Natural killer cell (primary cell): ENCODE measurements around the gene DERA. TPM values are rescaled to one million over a fixed set of nuclear protein-coding genes. Genes with fewer than 3 reads are reported as not detected.
"Not testable (repeated sequence)": the region's sequence is repeated elsewhere in the genome, so short reads cannot be mapped to it uniquely, and the experiment has no call there.

Experiments used
- ATAC-seq, 3 donors: fragments of 150-1000 bp in 2 of 3; fragments of 200-7000 bp in 1 of 3; cut with Tn5 transposase; 1 replicate in 1 of 3; 2 replicates in 2 of 3; pipeline ENCODE4 v1.10.0; 2021; ENCODE audit warnings: mild to moderate bottlenecking in 2 of 3, moderate library complexity in 2 of 3
- DNase-seq, 2 donors: peaks; one replicate each; pipeline versions ENCODE4 v3.0.0 to v3.0.0-alpha.2; 2013 to 2021; ENCODE audit warnings: mixed read lengths in 1 of 2
- H3K27ac ChIP-seq: one replicate; pipeline ENCODE4 v1.5.1; 2013; ENCODE audit warnings: mild to moderate bottlenecking, low read length
- H3K27me3 ChIP-seq: one replicate; pipeline ENCODE4 v1.6.1; 2013; ENCODE audit warnings: low read length; ENCODE audit not compliant: control insufficient read depth, insufficient read depth
- H3K36me3 ChIP-seq: one replicate; pipeline ENCODE4 v1.6.1; 2013; ENCODE audit warnings: low read length; ENCODE audit not compliant: control insufficient read depth, insufficient read depth
- H3K4me1 ChIP-seq: one replicate; pipeline ENCODE4 v1.6.1; 2013; ENCODE audit warnings: low read length; ENCODE audit not compliant: control insufficient read depth, insufficient read depth
- H3K4me3 ChIP-seq: one replicate; pipeline ENCODE4 v1.5.1; 2013; ENCODE audit warnings: low read length
- H3K9me3 ChIP-seq: one replicate; pipeline ENCODE4 v1.6.1; 2013; ENCODE audit warnings: low read length; ENCODE audit not compliant: control insufficient read depth, insufficient read depth
- H3K27ac Mint-ChIP-seq, 2 donors: one replicate each; pipeline ENCODE4 v1.8.0; 2022; ENCODE audit warnings: mild to moderate bottlenecking in 2 of 2, mixed read lengths in 2 of 2, moderate library complexity in 1 of 2
- H3K27me3 Mint-ChIP-seq, 2 donors: one replicate each; pipeline ENCODE4 v1.8.0; 2022; ENCODE audit warnings: low read depth in 2 of 2, mixed read lengths in 2 of 2
- H3K36me3 Mint-ChIP-seq: one replicate; pipeline ENCODE4 v1.8.0; 2022; ENCODE audit warnings: mixed read lengths
- H3K4me1 Mint-ChIP-seq, 2 donors: one replicate each; pipeline ENCODE4 v1.8.0; 2022; ENCODE audit warnings: mixed read lengths in 2 of 2
- H3K4me3 Mint-ChIP-seq: one replicate; pipeline ENCODE4 v1.8.0; 2022; ENCODE audit warnings: mild to moderate bottlenecking, moderate library complexity, mixed read lengths
- H3K9me3 Mint-ChIP-seq, 2 donors: one replicate each; pipeline ENCODE4 v1.8.0; 2022; ENCODE audit warnings: mixed read lengths in 2 of 2
- WGBS: methylation state at CpG from one replicate; pipeline ENCODE4 v1.1.7; 2013; ENCODE audit warnings: missing lambda C conversion rate; ENCODE audit not compliant: insufficient coverage; 5-methylcytosine and 5-hydroxymethylcytosine counted together
- intact Hi-C: fragments of 100-400 bp; cut with micrococcal nuclease; formaldehyde crosslinking; loops from one replicate; pipeline ENCODE4 v1.14.2; 2022
- total RNA-seq, 4 donors: library from RNA; stranded (reverse); fragments of 120-200 nt in 1 of 4; gene quantifications; one replicate each; pipeline versions ENCODE4 v1.2.3 to v1.2.4, GENCODE V29; 2013 to 2022
- TF ChIP-seq, protein P1 (sequence below): fragments of 200-600 bp; IDR thresholded peaks from one replicate; pipeline ENCODE4 v1.8.0; 2022; ENCODE audit warnings: antibody characterized with exemption

DERA gene
- total RNA-seq, 3 donors from 2014 or later (not counting 1 experiment from before 2014, with no cell fraction given): 15.6 to 22.1 (median 20.4) TPM

DNA sequence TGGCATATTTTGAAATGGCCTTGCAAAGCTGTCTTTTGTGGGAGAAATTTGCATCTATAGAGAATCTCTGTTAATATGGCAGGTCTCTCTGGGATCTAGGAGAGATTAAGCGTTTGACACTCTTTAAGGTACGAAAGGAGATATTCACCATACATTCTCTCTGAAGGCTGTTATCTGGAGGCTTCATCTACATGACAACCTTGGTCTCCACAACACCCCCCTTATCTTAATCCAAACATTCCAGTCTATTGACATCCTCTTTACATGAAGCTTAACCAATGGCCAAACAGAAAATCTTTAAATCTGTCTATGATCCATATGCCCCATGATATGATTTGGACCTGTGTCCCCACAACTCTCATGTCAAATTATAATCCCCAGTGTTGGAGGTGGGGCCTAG, 137.4 kb downstream of the DERA start:
- intact Hi-C loops: no loop called here
- Histone ChIP-seq H3K9me3 (peaks cover 14% of the 10 kb centered on the region), H3K4me3 (no peak overlapping the region), H3K27ac (no peak overlapping the region), H3K4me1 (no peaks in the 10 kb centered on the region), H3K27me3 (no peaks in the 10 kb centered on the region), H3K36me3 (no peaks in the 10 kb centered on the region)
- ATAC-seq (no peak), DNase-seq (no peak)
- TF ChIP-seq, protein P1, sequence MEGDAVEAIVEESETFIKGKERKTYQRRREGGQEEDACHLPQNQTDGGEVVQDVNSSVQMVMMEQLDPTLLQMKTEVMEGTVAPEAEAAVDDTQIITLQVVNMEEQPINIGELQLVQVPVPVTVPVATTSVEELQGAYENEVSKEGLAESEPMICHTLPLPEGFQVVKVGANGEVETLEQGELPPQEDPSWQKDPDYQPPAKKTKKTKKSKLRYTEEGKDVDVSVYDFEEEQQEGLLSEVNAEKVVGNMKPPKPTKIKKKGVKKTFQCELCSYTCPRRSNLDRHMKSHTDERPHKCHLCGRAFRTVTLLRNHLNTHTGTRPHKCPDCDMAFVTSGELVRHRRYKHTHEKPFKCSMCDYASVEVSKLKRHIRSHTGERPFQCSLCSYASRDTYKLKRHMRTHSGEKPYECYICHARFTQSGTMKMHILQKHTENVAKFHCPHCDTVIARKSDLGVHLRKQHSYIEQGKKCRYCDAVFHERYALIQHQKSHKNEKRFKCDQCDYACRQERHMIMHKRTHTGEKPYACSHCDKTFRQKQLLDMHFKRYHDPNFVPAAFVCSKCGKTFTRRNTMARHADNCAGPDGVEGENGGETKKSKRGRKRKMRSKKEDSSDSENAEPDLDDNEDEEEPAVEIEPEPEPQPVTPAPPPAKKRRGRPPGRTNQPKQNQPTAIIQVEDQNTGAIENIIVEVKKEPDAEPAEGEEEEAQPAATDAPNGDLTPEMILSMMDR: no peak
- no peak overlapping the region for H3K4me3 Mint-ChIP-seq
- peaks cover 13 to 26% of the 10 kb centered on the region in 2 donors for H3K9me3 Mint-ChIP-seq
- H3K4me1 Mint-ChIP-seq: no peaks in the 10 kb centered on the region
- no peaks in the 10 kb centered on the region for H3K27me3 Mint-ChIP-seq
- H3K36me3 Mint-ChIP-seq: peaks cover 30% of the 10 kb centered on the region
- 96% methylated on average over 2 of the region's 2 CpGs for WGBS
- no peak overlapping the region for H3K27ac Mint-ChIP-seq

DNA sequence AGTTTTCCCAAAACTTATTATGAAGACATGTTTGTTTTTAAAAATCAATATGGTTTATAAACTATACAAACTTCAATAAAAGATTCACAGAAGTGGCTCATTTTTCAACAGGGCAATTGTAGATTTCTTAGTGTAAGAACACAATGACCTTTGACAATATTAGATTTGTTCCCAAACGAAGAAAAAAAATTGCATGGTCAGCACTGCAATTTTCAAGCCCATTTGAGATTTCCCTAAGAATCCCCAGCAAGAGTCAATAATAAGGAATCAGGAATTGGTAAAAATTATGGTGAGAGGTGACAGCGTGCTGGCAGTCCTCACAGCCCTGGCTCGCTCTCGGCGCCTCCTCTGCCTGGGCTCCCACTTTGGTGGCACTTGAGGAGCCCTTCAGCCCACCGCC, 145.8 kb downstream of the DERA start:
- H3K4me1 ChIP-seq: no peaks in the 10 kb centered on the region
- no peak overlapping the region for H3K27ac Mint-ChIP-seq
- H3K4me3 ChIP-seq: no peak overlapping the region
- H3K9me3 Mint-ChIP-seq: peaks cover 15 to 21% of the 10 kb centered on the region in 2 donors
- H3K9me3 ChIP-seq: peaks cover 3% of the 10 kb centered on the region
- no peak overlapping the region for H3K4me3 Mint-ChIP-seq
- H3K4me1 Mint-ChIP-seq: no peaks in the 10 kb centered on the region
- peaks cover 13% of the 10 kb centered on the region for H3K36me3 Mint-ChIP-seq
- no peak overlapping the region for H3K27ac ChIP-seq
- no peaks in the 10 kb centered on the region for H3K27me3 Mint-ChIP-seq
- DNase-seq (no peak), ATAC-seq (no peak)
- H3K27me3 ChIP-seq: no peaks in the 10 kb centered on the region
- H3K36me3 ChIP-seq: no peaks in the 10 kb centered on the region
- intact Hi-C loops: no loop called here
- WGBS: 95% methylated on average over 6 of the region's 6 CpGs
- TF ChIP-seq, protein P1: no peak

DNA sequence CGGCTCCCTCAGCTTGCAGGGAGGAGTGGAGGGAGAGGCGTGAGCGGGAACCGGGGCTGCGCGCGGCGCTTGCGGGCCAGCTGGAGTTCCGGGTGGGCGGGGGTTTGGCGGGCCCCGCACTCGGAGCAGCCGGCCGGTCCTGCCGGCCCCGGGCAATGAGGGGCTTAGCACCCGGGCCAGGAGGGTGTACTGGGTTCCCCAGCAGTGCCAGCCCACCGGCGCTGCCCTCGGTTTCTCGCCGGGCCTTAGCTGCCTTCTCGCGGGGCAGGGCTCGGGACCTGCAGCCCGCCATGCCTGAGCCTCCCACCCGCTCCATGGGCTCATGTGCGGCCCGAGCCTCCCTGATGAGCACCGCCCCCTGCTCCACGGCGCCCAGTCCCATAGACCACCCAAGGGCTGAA, 146.2 kb downstream of the DERA start:
- 96% methylated on average over 34 of the region's 34 CpGs for WGBS
- H3K4me1 Mint-ChIP-seq, H3K27ac ChIP-seq, H3K27me3 ChIP-seq, H3K4me3 Mint-ChIP-seq, DNase-seq, ATAC-seq, H3K27me3 Mint-ChIP-seq, intact Hi-C loops, H3K4me1 ChIP-seq, H3K4me3 ChIP-seq, H3K27ac Mint-ChIP-seq, H3K9me3 ChIP-seq, H3K36me3 ChIP-seq: not testable (repeated sequence)
- Mint-ChIP-seq H3K9me3 (peaks cover 15 to 21% of the 10 kb centered on the region in 2 donors), H3K36me3 (peaks cover 13% of the 10 kb centered on the region)

DNA sequence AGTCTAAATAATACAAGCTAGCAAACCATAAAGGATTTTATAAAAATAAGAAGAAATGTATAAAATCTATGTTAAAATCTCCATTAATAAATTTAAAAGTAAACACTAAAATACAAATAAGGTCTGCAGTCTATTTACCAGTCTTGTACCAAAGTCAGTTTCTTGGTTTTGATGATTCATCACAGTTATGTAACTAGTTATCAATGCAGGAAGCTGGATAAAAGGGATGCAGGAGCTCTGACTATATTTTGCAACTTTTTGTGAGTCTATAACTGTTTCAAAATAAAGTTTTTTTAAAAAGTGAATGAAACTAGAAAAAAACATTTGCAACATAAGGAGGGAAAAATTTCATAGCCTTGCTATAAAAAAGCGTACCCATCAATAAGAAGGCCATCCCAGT, 151.5 kb downstream of the DERA start:
- H3K9me3 ChIP-seq: no peaks in the 10 kb centered on the region
- TF ChIP-seq, protein P1: no peak
- Mint-ChIP-seq H3K36me3 (no peaks in the 10 kb centered on the region), H3K9me3 (peaks cover 3 to 4% of the 10 kb centered on the region in 2 donors), H3K27ac (no peak overlapping the region), H3K4me3 (no peak overlapping the region), H3K4me1 (no peaks in the 10 kb centered on the region), H3K27me3 (no peaks in the 10 kb centered on the region)
- DNase-seq (no peak), ATAC-seq (no peak)
- H3K27ac ChIP-seq: no peak overlapping the region
- no peaks in the 10 kb centered on the region for H3K36me3 ChIP-seq
- H3K27me3 ChIP-seq: no peaks in the 10 kb centered on the region
- intact Hi-C loops: no loop called here
- H3K4me1 ChIP-seq: no peaks in the 10 kb centered on the region
- H3K4me3 ChIP-seq: no peak overlapping the region
- 100% methylated on average over 1 of the region's 1 CpG for WGBS
